Stimulated activated CD4-positive, alpha-beta T cell treated with anti-CD3 and anti-CD28 coated beads, Interleukin-1b, Interleukin-23, amount 100 ng/mL, for 24 hours (primary cell): ENCODE measurements around the gene DLK1.

Experiments
- DNase-seq, 4 experiments: peaks; one replicate each; pipeline ENCODE4 v3.0.0-alpha.2; 2020; ENCODE audit warnings: low read depth in 4 of 4, low spot score in 1 of 4

The DLK1 gene

GRCh38 chr14:100776681-100777365 lies 50.1 kb downstream of the DLK1 start:
- DNase-seq = no peak

GRCh38 chr14:100777366-100777817 lies 50.7 kb downstream of the DLK1 start:
- no peak for DNase-seq

- DNase-seq = no peak
Measured at GRCh38 chr14:100777818-100778525, 51.3 kb downstream of the DLK1 start.

GRCh38 chr14:100778526-100778882 lies 51.8 kb downstream of the DLK1 start:
- DNase-seq = no peak

- no peak for DNase-seq
Measured at GRCh38 chr14:100778951-100779690, 52.4 kb downstream of the DLK1 start.

- no peak for DNase-seq
Measured at GRCh38 chr14:100779691-100780080, 53.0 kb downstream of the DLK1 start.

GRCh38 chr14:100780246-100780645 lies 53.6 kb downstream of the DLK1 start:
- DNase-seq = no peak

- no peak for DNase-seq
Measured at GRCh38 chr14:100780646-100781355, 54.1 kb downstream of the DLK1 start.

GRCh38 chr14:100781952-100782351 lies 55.3 kb downstream of the DLK1 start:
- no peak for DNase-seq

GRCh38 chr14:100782516-100783320 lies 56.0 kb downstream of the DLK1 start:
- no peak for DNase-seq

GRCh38 chr14:100783630-100784370 lies 57.1 kb downstream of the DLK1 start:
- no peak for DNase-seq

- no peak for DNase-seq
Measured at GRCh38 chr14:100784523-100785337, 58.0 kb downstream of the DLK1 start.

GRCh38 chr14:100785338-100785615 lies 58.6 kb downstream of the DLK1 start:
- DNase-seq = no peak

- no peak for DNase-seq
Measured at GRCh38 chr14:100785626-100786025, 58.9 kb downstream of the DLK1 start.

- no peak for DNase-seq
Measured at GRCh38 chr14:100786131-100786530, 59.4 kb downstream of the DLK1 start.

GRCh38 chr14:100786576-100787219 lies 60.0 kb downstream of the DLK1 start:
- no peak for DNase-seq

- no peak for DNase-seq
Measured at GRCh38 chr14:100787659-100788058, 61.0 kb downstream of the DLK1 start.
